C4-2B (cell line): Measurements from ENCODE around the gene NOX4.

ENCODE experiments used
- ZFX ChIP-seq: fragments of 450-650 bp; IDR thresholded peaks from 2 replicates; pipeline ENCODE4 v1.6.1; 2017
- TF ChIP-seq, protein P1 (sequence below): fragments of 450-650 bp; conservative IDR thresholded peaks from 2 replicates; pipeline ENCODE4 v1.5.1; 2017; ENCODE audit warnings: mild to moderate bottlenecking

GRCh38 chr11:89516496-89516895, 25.3 kb upstream of the NOX4 start:
- TF ChIP-seq, protein P1, sequence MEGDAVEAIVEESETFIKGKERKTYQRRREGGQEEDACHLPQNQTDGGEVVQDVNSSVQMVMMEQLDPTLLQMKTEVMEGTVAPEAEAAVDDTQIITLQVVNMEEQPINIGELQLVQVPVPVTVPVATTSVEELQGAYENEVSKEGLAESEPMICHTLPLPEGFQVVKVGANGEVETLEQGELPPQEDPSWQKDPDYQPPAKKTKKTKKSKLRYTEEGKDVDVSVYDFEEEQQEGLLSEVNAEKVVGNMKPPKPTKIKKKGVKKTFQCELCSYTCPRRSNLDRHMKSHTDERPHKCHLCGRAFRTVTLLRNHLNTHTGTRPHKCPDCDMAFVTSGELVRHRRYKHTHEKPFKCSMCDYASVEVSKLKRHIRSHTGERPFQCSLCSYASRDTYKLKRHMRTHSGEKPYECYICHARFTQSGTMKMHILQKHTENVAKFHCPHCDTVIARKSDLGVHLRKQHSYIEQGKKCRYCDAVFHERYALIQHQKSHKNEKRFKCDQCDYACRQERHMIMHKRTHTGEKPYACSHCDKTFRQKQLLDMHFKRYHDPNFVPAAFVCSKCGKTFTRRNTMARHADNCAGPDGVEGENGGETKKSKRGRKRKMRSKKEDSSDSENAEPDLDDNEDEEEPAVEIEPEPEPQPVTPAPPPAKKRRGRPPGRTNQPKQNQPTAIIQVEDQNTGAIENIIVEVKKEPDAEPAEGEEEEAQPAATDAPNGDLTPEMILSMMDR, result no peak
- no peak for TF ChIP-seq ZFX
